HG03565 (cell line): ENCODE measurements around the gene NEK1.
"Not testable (repeated sequence)": the region's sequence is repeated elsewhere in the genome, so short reads cannot be mapped to it uniquely, and the experiment has no call there.

Source experiments
- ATAC-seq: cut with Tn5 transposase; IDR thresholded peaks from one replicate; pipeline ENCODE4 v1.9.1; 2021; ENCODE audit warnings: mild to moderate bottlenecking, moderate library complexity; ENCODE audit not compliant: unreplicated experiment

NEK1 gene

DNA sequence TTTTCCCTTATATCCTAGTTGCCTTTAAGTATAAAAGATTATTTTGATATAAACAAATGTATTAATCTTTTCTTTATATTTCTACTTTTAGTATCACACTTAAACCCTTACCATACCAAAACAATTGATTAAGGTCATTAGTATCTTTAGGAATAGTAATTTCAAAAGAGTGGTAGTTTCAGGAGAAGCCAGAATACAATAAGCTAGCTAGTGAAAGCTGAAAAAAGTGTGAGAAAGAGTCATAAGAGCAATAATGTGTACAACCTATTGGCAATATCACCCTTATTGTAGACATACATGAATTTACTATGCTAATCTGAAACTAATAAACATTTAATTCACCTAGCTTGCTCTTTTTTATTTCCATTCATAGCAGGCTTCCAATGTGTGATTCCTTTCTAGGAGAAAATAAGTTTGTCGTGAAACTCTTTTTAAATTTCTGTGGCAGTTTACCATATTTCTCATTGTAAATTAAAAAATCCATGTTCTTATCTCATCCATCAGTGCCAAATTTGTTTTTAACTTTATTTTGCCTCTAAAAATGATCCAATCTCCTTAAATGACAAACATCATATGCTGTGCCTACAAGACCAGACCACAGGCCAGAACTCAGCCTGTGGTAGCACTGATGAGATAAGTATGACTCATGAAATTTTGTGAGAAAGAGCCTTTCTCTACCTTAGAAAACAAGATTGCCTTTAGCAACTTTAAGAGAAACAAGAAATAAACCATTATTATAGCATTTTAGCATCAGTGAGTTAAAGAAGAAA, 8.1 kb downstream of the NEK1 start:
- peak; percentile 66 for ATAC-seq

- no peak for ATAC-seq
Observed at GRCh38 chr4:169603312-169603711, 9.1 kb downstream of the NEK1 start.

DNA sequence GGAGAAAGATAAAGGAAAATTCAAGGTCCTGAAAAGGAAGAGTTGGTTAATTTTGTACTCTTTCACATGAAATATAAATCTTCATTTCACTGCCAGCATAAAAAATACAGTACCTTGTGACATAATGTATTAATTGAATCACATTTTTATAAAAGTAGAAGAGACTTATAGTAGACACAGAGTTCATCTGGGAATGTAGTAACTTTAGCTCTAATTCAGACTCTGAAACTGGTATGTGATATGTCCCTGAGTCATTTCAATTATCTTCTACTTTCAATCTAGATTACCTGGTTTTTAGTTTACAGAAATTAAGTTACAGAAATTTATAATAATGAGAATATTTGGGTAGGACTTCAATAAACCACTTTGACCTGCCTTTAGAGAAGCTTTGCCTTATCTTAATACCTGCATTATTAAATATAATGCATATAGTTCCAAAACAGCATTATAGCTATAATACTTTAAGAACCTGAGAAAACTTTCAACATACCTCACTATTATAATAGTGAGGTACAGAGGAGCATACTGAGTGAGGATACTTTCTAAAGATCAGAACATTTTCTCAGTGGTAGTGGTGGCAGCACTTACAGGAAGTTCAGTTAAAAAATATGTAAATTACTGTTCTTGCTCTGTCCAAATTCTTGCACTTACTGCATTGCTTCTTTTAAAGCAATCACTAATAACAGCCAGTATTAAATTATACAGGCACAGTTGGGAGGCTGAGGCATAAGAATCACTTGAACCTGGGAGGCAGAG, 11.2 kb downstream of the NEK1 start:
- peak; percentile 47 for ATAC-seq

DNA sequence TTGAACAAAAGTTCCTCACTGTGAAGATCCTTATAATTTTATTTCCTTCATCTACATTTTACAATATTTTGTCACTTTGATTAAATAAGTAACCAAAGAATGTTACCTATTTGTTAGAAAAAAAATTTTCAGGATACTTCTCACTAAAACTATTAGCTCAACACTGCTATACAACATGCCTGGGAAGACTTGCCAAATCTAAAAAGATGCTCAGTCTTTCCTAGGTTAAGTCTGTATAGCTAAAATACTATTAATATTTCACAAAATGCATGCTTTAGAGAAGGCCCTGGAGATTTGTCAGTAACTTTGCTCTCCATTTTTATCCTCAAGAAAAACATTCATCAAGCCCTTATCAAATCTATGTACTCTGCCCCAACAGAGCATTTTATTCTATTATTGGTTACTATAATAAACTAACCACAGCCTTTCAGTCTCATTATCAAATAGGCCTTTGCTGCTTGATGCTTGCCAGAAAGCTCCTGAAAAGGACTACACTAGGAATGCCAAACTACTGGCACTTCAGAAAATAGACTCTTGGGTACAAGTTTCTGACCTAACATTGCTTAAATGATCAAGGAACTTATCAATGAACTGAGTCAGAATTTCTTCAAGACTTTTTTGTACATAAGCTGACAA, 17.7 kb downstream of the NEK1 start:
- no peak for ATAC-seq

DNA sequence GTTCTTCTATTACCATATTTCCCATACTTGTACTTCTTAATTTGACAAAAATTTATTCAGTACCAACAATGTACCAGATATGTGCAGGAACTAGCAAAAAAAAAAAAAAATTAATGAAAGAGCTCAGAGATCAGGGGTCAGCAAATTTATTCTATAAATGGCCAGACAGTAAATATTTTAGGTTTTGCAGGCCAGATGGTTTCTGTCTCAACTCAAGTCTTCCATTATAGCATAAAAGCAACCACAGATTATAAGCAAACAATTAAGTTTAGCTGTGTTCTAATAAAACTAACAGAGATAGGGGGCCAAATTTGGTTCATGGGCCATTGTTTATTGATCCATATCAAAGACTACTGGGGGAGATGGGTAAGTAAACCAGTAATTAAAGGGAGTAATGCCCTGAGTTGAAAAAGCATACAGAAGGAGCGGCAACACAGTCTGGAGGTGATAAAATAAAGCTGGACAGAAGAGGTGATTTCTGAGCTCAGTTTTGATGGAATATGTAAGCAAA, 19.3 kb downstream of the NEK1 start:
- no peak for ATAC-seq

- no peak for ATAC-seq
Observed at GRCh38 chr4:169583563-169583962, 28.8 kb downstream of the NEK1 start.

DNA sequence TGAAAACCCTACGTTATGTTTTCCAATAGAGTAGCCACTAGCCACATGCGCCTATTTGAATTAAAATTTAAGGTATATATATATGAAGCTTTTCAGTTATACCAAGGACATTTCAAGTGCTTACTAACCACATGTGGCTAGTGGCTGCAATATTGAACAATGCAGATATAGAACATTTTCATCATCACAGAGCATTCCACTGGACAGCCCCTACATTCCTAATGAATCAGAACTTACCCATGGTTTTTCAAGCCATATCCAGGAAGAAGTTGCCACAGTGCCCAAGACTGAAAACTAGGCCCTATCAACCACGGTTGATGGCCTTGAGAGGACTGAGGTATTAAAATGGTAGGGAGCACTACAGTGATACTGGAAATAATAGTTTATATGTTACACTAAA, 29.7 kb downstream of the NEK1 start:
- ATAC-seq, result no peak

DNA sequence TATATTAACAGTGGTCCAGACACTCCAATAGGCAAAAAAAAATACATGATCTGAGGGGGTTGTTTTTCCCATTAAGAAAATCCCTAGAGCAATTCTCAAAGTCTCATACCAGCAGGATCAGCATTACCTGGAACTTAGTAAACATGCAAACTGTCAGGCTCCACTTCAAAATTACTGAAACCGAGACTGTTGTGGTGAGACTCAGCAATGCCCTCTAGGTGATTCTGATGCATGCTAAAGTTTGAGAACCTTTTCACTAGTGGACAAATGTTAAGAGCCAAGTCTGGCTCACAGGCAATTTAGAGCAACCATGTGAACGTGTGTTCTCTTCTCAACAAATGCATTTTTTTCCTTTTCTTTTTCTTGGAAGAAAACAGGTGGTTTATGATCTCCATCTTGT, 30.2 kb downstream of the NEK1 start:
- ATAC-seq, result peak; percentile 98

- peak; percentile 46 for ATAC-seq
Observed at GRCh38 chr4:169573889-169574288, 38.5 kb downstream of the NEK1 start.

- no peak for ATAC-seq
Observed at GRCh38 chr4:169571435-169571834, 40.9 kb downstream of the NEK1 start.

DNA sequence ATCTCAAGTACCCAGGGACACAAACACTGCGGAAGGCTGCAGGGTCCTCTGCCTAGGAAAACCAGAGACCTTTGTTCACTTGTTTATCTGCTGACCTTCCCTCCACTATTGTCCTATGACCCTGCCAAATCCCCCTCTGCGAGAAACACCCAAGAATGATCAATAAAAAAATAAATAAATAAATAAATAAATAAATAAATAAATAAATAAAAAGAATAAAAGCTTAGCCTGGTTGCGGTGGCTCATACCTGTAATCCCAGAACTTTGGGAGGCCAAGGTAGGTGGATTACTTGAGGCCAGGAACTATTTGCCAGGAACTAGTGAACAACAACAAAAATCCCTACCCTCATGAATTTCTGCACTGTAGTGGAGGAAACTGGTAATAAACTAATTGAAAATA, 41.4 kb downstream of the NEK1 start:
- ATAC-seq, result not testable (repeated sequence)

DNA sequence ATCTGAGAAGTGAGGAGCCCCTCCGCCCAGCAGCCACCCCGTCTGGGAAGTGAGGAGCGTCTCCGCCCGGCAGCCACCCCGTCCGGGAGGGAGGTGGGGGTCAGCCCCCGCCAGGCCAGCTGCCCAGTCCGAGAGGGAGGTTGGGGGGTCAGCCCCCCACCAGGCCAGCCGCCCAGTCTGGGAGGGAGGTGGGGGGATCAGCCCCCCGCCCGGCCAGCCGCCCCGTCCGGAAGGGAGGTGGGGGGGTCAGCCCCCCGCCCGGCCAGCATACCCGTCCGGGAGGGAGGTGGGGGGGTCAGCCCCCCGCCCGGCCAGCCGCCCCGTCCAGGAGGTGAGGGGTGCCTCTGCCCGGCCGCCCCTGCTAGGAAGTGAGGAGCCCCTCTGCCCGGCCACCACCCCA, 42.1 kb downstream of the NEK1 start:
- ATAC-seq, result not testable (repeated sequence)

GRCh38 chr4:169569188-169569587, 43.2 kb downstream of the NEK1 start:
- ATAC-seq, result not testable (repeated sequence)

DNA sequence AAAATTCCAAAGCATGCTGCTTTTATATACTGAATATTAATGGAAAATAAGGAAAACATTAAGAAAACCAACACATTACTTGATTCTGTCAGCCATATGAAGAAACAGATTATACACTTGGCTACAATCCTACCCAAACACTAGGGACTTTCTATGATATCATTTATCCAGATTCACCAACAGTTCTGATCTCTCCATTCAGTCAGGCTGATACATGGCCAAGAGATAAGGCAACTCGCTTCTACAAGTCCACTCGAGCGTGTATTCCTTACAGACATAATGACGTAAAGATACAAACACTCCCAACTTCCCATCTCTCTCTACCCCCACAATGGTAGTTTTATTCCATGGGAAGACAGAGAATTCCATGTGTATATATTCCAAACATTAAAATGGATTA, 44.5 kb downstream of the NEK1 start:
- ATAC-seq, result no peak

DNA sequence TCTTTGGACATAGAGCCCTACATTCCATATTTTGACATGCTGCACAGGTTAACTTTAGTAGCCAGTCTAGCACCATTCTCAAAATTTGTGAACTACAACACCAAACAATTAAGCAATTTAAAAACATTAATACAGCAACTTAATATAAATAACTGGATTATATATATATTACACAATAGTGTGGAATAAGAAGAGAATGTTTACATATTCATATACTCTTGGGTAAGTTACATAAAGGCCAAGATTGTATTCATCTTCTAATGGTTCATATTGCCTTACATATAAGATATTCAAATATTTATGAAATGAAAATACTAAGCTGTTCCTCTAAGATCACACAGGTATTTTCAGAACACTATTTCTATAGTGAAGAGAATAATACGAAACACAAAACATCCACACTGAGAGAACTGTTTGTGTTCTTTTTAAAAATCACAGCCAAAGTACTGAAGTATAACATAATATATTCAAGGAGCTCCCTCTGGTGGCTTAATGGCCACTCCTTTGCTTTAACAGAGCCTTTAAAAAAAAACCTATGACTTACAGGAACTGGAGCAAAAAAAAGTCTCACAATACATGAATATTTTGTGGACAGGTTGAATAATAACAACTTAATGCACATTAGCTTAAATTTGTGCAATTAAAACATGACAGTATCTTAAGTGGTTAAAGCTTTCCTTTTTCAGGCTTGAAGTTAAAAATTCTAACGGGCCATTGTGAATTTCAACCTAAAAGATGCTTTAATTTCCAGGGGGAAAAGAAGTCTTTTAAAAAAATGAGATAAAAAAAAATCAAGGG, 46.2 kb downstream of the NEK1 start:
- peak; percentile 67 for ATAC-seq

DNA sequence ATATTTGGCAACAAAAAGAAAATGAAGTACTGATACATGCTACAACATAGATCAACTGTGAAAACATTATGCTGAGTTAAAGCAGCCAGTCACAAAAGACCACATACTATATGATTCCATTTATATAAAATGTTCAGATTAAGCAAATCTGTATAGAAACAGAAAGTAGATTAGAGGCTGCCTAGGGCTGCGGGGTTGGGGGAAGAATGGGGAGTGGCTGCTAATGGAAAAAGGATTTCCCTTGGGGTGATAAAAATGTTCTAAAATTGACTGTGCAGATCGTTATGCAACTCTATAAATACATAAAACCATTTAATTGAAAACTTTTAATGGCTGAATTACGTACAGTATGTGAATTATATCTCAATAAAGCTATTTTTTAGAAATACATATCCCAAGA, 46.8 kb downstream of the NEK1 start:
- ATAC-seq, result no peak

DNA sequence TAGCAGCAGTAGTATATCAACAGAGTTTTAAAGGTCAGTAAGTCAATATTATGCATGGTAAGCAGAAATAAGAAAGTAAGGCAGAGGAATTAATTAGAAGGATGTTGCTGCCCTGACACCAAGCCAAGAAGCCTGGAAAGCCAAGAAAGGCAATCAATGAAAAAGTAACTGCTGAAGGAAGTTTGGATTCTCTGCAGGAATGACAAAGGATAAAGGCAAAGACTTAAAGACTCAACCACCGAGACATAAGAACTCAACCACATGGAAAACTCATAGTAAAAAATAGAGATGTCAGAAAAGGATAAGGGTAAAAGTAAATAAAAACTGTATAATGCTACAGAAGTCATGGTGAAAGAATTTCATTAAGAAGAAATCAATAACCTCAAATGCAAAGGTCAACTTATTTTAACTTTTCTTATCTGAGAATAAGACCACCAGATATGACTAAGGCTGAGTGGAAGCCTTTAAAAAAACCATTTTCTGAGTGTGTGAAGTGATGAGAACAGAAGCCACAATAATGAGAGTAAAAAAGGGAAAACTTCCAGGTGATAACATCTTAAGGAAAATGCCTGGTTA, 55.2 kb downstream of the NEK1 start:
- ATAC-seq, result no peak

- not testable (repeated sequence) for ATAC-seq
Observed at GRCh38 chr4:169546548-169546947, 65.8 kb downstream of the NEK1 start.

DNA sequence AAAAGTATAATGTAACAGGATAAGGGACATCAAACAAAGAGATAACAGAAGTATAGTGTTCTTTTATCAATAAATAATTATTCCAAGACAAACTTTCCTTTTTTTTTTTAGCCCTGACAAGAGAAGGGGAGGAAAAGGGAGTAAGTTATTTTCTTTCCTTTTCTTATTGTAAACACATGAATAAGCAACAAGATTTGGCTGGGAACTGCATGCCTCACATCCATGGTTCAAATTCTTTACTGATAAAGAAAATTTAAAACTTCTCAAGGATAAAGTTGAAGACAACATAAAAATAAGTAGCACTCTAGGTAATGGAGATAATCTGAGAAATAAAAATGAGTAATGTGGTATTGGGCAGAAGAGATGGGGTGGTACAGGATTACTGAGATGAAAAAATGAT, 71.6 kb downstream of the NEK1 start:
- no peak for ATAC-seq

GRCh38 chr4:169530048-169530447, 82.3 kb downstream of the NEK1 start:
- no peak for ATAC-seq

DNA sequence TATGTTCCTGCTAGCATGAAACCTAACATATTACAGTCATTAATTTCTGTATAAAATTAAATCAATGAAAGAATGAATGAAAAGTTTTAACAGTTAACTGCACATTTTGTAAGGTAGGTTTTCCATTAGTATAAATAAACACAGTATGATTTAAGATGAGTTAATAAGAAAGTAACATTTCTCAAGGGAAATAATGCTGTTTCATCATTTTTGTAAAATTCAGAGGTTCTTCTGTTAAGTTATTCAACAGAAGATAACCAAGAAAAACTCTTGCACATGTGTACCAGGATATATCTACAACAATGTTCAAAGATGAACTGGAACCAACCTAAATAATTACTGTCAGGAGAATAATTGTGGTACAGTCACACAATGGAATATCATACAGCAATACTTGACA, 88.6 kb downstream of the NEK1 start:
- ATAC-seq, result no peak
